Epithelial cell of umbilical artery (primary cell): Measurements from ENCODE around the gene AZI2. TPM values are rescaled to one million over a fixed set of nuclear protein-coding genes. Genes with fewer than 3 reads are reported as not detected.

Experiments used
- total RNA-seq: library from RNA; depleted of rRNA; stranded (reverse); fragments of >200 nt; gene quantifications from 2 replicates; pipeline ENCODE4 v1.2.3, GENCODE V29; 2014

Gene AZI2, protein sequence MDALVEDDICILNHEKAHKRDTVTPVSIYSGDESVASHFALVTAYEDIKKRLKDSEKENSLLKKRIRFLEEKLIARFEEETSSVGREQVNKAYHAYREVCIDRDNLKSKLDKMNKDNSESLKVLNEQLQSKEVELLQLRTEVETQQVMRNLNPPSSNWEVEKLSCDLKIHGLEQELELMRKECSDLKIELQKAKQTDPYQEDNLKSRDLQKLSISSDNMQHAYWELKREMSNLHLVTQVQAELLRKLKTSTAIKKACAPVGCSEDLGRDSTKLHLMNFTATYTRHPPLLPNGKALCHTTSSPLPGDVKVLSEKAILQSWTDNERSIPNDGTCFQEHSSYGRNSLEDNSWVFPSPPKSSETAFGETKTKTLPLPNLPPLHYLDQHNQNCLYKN
- 45.7 and 50.0 TPM in 2 replicates for total RNA-seq

DNA sequence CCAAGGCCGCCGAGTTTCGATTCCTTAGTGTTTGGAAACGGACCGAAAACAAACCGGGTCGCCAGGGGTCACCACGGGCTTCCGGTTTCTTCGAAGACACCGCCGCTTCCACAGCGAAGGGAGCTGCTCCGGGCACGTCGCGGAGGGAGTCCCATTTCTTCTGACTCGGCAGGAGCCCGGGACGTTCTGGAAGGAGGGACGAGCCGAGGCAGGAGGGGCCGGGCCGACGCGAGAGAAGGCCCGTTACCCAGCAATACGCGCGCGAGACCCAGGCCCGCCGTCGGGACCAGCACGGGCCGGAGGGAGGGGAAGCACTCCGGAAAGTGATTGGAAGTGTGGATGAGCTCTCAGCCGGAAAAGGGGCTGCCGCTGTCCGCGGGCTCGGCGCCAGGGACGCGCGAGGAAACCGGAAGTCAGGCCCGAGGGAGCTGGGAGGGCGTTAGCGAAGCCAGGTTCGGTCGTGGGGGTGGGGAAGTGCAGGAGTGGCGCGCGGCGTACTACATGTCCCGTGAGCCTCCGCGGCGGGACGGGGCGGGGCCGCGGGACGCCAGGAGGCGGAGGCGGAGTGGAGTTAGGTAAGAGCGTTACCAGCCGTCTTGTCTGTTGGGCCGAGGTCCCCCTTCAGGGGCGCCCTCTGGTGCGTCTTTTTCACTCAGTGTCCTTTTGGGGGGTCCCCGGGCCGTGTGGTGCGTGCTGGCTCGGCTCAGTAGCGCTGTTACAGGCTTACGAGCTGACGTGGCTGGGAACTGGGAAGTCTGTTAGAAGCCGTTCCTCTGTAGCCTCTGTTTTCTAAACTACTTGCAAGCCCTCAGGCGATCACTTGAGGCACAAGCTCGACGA, at the start of gene AZI2, which contains the start of gene ZCWPW2:
Gene AZI2, minus strand, starts transcription at position 196 of the 840 bp plus-strand sequence. CDS start 8,207 bp downstream, outside the sequence.
Gene ZCWPW2, plus strand, starts transcription at position 93 of the 840 bp plus-strand sequence. CDS start 64,348 bp downstream, outside the sequence.

Other genes with a start within 250 kb of the AZI2 start
- gene CMC1, start 107.2 kb downstream of the AZI2 start, total RNA-seq = 4.5 and 4.6 TPM in 2 replicates
- 0.32 and 0.46 TPM in 2 replicates for gene ZCWPW2, start 103 bp downstream of the AZI2 start, total RNA-seq